ENCODE data around the gene MAGEB4.
A peak's percentile ranks its signal among the peaks of the same experiment; 100 is the strongest.
"Not testable (repeated sequence)": the region's sequence is repeated elsewhere in the genome, so short reads cannot be mapped to it uniquely, and the experiment has no call there.

The MAGEB4 gene, protein sequence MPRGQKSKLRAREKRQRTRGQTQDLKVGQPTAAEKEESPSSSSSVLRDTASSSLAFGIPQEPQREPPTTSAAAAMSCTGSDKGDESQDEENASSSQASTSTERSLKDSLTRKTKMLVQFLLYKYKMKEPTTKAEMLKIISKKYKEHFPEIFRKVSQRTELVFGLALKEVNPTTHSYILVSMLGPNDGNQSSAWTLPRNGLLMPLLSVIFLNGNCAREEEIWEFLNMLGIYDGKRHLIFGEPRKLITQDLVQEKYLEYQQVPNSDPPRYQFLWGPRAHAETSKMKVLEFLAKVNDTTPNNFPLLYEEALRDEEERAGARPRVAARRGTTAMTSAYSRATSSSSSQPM

DNA sequence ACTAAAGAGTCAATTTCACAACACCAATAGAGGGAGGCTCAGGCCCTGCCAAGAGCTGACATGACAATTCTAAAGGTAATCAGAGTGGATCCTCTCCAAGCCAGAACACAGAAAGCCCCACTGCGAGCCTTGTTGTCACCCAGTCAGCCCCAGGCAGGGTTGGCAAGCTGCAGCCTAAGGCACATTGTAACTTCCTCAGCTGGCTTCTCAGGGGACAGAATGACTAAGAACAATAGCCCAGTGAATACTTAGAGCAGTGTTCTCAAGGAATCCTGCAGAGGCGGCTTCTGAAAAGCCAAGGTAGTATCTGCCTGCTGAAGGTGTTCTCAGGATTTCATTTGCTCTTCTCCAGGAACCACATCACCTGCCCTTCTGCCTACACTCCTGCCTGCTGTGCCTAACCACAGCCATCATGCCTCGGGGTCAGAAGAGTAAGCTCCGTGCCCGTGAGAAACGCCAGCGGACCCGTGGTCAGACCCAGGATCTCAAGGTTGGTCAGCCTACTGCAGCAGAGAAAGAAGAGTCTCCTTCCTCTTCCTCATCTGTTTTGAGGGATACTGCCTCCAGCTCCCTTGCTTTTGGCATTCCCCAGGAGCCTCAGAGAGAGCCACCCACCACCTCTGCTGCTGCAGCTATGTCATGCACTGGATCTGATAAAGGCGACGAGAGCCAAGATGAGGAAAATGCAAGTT is at the start of gene MAGEB4:
Gene MAGEB4, plus strand, starts transcription at position 277 of the 692 bp plus-strand sequence. Its CDS starts 136 bp downstream, at position 413.
- in situ Hi-C loops (cut with HindIII; ENCODE audit: low sequenced_read_pairs): no loop called here
- no peak for DNase-seq (ENCODE audit: low read depth)
- H3K4me3 ChIP-seq (ENCODE audit: low read depth, low read length): no peak within 1 kb of the TSS
- TF ChIP-seq, protein P1, sequence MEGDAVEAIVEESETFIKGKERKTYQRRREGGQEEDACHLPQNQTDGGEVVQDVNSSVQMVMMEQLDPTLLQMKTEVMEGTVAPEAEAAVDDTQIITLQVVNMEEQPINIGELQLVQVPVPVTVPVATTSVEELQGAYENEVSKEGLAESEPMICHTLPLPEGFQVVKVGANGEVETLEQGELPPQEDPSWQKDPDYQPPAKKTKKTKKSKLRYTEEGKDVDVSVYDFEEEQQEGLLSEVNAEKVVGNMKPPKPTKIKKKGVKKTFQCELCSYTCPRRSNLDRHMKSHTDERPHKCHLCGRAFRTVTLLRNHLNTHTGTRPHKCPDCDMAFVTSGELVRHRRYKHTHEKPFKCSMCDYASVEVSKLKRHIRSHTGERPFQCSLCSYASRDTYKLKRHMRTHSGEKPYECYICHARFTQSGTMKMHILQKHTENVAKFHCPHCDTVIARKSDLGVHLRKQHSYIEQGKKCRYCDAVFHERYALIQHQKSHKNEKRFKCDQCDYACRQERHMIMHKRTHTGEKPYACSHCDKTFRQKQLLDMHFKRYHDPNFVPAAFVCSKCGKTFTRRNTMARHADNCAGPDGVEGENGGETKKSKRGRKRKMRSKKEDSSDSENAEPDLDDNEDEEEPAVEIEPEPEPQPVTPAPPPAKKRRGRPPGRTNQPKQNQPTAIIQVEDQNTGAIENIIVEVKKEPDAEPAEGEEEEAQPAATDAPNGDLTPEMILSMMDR (IDR thresholded peaks at IDR 0.05; ENCODE audit: low read depth, low read length, missing control alignments): no peak

DNA sequence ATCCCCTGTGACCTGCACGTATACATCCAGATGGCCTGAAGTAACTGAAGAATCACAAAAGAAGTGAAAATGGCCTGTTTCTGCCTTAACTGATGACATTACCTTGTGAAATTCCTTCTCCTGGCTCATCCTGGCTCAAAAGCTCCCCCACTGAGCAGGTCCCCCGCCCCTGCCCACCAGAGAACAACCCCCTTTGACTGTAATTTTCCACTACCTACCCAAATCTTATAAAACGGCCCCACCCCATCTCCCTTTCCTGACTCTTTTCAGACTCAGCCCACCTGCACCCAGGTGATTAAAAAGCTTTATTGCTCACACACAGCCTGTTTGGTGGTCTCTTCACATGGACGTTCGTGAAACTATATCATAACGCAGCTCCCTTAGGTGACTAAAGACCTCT is 47.9 kb upstream of the MAGEB4 start:
- H3K4me3 ChIP-seq (ENCODE audit: low read depth, low read length); in situ Hi-C loops (cut with HindIII; ENCODE audit: low sequenced_read_pairs); DNase-seq (ENCODE audit: low read depth): not testable (repeated sequence)

DNA sequence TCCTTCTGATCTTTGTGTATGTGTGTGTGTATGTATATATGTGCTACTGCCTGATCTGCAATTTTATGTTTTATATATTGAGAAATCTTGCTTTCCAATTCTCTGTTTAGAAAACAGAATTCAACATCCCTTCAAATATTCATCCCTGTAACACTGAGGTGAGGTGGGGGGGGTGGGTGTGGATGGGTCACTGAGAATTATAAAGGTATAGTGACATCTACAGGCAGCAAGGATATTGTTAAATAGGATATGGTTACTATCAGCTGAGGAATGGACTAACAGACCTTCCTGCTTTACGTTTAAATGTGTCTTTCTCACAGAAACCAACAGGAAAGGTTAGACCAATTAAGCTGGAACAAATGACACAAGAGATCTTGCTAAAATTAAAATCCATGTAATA is 45.5 kb upstream of the MAGEB4 start:
- no peak for DNase-seq (ENCODE audit: low read depth)
- H3K4me3 ChIP-seq (ENCODE audit: low read depth, low read length): no peak overlapping the region
- TF ChIP-seq, protein P1 (IDR thresholded peaks at IDR 0.05; ENCODE audit: low read depth, low read length, missing control alignments): peak; percentile 11
- in situ Hi-C loops (cut with HindIII; ENCODE audit: low sequenced_read_pairs): no loop called here

DNA sequence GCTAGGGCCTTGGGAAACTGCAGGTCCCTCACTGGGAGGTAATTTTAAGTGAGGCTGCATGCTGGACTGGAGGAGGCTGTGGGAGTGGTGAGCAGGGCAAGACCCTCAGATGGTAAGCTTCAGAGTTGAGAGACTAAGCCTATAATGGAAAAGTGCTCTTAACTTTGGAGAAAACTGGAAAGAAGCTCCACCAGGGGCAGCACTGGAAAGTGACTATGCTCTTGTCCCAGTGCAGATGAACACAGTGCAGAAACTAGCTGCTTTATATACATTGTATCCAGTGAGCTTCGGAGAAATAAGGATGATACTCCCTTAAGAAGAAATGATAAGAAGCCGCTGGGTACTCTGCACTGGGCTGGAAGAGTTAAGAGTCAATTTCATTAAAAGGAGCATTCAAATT is 29.6 kb upstream of the MAGEB4 start:
- H3K4me3 ChIP-seq (ENCODE audit: low read depth, low read length): no peak overlapping the region
- TF ChIP-seq, protein P1 (IDR thresholded peaks at IDR 0.05; ENCODE audit: low read depth, low read length, missing control alignments): no peak
- in situ Hi-C loops (cut with HindIII; ENCODE audit: low sequenced_read_pairs): no loop called here

DNA sequence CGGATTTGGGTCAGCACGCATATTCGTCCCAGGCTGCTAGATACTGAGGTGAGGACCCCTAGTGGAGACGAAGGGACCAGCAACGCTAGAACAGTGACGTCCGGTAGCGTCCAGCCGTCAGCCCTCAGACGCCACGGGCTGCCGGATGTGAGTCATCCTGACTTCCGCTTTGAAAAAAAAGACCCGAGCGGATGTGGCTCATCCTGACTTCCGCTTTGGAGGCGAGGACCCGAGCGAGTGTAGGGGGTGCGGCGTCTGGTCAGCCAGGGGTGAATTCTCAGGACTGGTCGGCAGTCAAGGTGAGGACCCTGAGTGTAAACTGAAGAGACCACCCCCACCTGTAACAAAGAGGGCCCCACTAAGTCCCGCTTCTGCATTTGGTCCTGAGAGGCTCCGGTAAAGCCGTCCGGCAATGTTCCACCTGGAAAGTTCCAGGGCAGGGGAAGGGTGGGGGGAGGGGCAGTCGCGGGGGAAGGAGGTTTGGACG is 26.4 kb upstream of the MAGEB4 start, which contains the start of gene MAGEB2:
Gene MAGEB2, plus strand, starts transcription at position 207 of the 487 bp plus-strand sequence. CDS start 3,018 bp downstream, outside the sequence.
- no peak within 1 kb of the TSS for H3K4me3 ChIP-seq (ENCODE audit: low read depth, low read length)
- DNase-seq (ENCODE audit: low read depth): no peak
- TF ChIP-seq, protein P1 (IDR thresholded peaks at IDR 0.05; ENCODE audit: low read depth, low read length, missing control alignments): no peak
- in situ Hi-C loops (cut with HindIII; ENCODE audit: low sequenced_read_pairs): no loop called here

More for the DNA sequence above, 29.6 kb upstream of the MAGEB4 start:
- DNase-seq (ENCODE audit: low read depth): no peak

DNA sequence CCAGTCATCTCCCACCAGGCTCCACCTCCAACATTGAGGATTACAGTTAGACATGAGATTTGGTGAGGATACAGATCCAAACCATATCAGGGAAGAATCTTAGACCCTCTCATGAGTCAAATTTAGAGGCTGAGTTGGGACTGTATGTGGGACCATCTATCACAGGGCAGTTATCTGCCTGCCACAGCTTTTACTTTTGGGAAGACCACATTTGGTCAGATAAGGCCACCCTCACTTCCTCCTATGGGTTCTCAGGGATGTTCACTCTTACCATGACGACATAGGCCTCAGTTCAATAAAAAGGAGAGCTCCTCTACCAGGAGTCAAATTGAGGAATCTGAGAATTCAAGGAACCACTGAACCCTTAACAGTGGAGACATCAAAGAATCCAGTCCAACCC is 24.3 kb upstream of the MAGEB4 start:
- in situ Hi-C loops (cut with HindIII; ENCODE audit: low sequenced_read_pairs): no loop called here
- no peak for DNase-seq (ENCODE audit: low read depth)
- TF ChIP-seq, protein P1 (IDR thresholded peaks at IDR 0.05; ENCODE audit: low read depth, low read length, missing control alignments): no peak
- no peak overlapping the region for H3K4me3 ChIP-seq (ENCODE audit: low read depth, low read length)

DNA sequence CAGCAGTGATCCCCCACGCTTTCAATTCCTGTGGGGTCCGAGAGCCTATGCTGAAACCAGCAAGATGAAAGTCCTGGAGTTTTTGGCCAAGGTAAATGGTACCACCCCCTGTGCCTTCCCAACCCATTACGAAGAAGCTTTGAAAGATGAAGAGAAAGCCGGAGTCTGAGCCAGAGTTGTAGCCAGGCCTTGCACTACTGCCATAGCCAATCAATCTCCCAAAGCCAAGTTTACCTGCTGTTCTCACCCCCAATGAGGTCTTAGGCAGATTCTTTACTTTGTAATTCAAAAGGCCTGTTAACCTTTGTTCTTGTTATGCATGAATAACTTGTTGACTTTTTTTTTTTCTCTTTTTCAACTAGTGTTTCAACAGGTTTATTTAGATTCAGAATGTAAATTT is 22.4 kb upstream of the MAGEB4 start:
- in situ Hi-C loops (cut with HindIII; ENCODE audit: low sequenced_read_pairs): no loop called here
- no peak overlapping the region for H3K4me3 ChIP-seq (ENCODE audit: low read depth, low read length)
- no peak for DNase-seq (ENCODE audit: low read depth)
- TF ChIP-seq, protein P1 (IDR thresholded peaks at IDR 0.05; ENCODE audit: low read depth, low read length, missing control alignments): no peak

Measured in astrocyte of the cerebellum (primary cell).